GM12874 (cell line): ENCODE data around the gene NFYC.

Source experiments
- TF ChIP-seq, protein P1 (sequence below): IDR thresholded peaks from 2 replicates; pipeline ENCODE4 v1.5.1; 2011; ENCODE audit warnings: low read depth, mild to moderate bottlenecking, control low read depth, low read length, moderate library complexity; ENCODE audit not compliant: insufficient read depth

The NFYC gene

DNA sequence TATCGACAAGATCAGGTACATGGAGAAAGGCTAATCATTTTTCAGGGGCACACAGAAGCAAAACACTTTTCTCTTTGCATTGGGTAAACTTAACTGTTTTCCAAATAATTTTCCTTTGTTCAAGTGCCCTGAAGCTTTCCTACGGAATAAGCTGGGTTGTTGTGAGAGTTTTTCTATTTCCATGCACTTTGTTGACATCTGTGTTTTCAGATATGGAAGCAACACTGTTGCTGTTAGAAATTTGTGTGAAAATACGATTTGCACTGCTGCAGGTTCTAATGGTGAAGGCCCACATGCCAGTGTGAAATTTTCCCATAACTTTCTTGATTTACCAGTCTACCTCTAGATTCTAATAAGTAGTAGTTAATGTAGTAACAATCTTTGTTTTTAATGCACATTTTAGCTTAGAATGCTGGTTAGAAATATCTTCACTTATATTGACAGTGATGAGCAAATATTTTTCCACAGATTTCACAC is 18.3 kb downstream of the NFYC start:
- TF ChIP-seq, protein P1, sequence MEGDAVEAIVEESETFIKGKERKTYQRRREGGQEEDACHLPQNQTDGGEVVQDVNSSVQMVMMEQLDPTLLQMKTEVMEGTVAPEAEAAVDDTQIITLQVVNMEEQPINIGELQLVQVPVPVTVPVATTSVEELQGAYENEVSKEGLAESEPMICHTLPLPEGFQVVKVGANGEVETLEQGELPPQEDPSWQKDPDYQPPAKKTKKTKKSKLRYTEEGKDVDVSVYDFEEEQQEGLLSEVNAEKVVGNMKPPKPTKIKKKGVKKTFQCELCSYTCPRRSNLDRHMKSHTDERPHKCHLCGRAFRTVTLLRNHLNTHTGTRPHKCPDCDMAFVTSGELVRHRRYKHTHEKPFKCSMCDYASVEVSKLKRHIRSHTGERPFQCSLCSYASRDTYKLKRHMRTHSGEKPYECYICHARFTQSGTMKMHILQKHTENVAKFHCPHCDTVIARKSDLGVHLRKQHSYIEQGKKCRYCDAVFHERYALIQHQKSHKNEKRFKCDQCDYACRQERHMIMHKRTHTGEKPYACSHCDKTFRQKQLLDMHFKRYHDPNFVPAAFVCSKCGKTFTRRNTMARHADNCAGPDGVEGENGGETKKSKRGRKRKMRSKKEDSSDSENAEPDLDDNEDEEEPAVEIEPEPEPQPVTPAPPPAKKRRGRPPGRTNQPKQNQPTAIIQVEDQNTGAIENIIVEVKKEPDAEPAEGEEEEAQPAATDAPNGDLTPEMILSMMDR = no peak

GRCh38 chr1:40710581-40711315 is 19.2 kb downstream of the NFYC start:
- TF ChIP-seq, protein P1 = no peak

GRCh38 chr1:40711465-40712404 is 20.2 kb downstream of the NFYC start:
- TF ChIP-seq, protein P1 = no peak

GRCh38 chr1:40712405-40712944 is 21.0 kb downstream of the NFYC start:
- TF ChIP-seq, protein P1 = no peak

DNA sequence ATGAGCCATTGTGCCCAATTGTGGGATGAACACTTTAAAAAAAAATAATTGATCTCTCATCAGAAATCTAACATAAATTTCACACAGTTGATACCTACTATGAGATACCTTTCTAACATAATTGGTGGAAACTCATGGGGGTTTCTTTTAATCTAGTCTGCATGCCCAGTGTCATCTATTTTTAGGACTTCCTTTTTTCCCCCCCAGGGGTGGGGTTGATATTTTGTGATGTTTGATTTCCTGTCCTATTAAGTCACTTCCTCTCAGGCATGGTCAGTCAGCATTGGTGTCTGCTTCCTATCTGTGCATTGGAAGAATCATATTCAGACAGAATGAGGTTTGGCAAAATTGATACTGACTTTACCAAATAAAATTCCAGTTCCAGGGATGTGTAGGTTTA is 21.5 kb downstream of the NFYC start:
- TF ChIP-seq, protein P1 = no peak

GRCh38 chr1:40715491-40716059 is 24.1 kb downstream of the NFYC start:
- TF ChIP-seq, protein P1 = no peak

GRCh38 chr1:40717065-40717464 is 25.6 kb downstream of the NFYC start:
- TF ChIP-seq, protein P1 = no peak
